HCT116 (cell line): ENCODE results near the gene ZNF584. TPM values are rescaled to one million over a fixed set of nuclear protein-coding genes. Genes with fewer than 3 reads are reported as not detected.

Experiments
- ATAC-seq: fragments of 200-7000 bp; cut with Tn5 transposase; 2 replicates; pipeline ENCODE4 v1.9.1; 2020; ENCODE audit warnings: mild to moderate bottlenecking, moderate library complexity
- BruUV-seq: library from RNA; stranded (reverse); fragments of 400-500 nt; replicated peaks from 2 replicates; lab custom pipeline; 2021; lab: Mats Ljungman, UMichigan
- CTCF ChIA-PET: fragments of 300-600 bp; sonication (Branson Sonifier 250); formaldehyde crosslinking; loops from one replicate; lab custom pipeline; 2021; ENCODE audit warnings: antibody characterized with exemption; lab: Charles Lee
- POLR2A ChIA-PET: fragments of 300-600, 350-600 bp; sonication (Branson Sonifier 250); formaldehyde crosslinking; loops from one replicate; lab custom pipeline; 2021; ENCODE audit warnings: antibody characterized with exemption; lab: Charles Lee
- RAD21 ChIA-PET, 2 experiments: fragments of 300-600 bp; sonication (Branson Sonifier 250); formaldehyde crosslinking; loops; one replicate each; lab custom pipeline; 2023; ENCODE audit warnings: low total read pairs in 2 of 2; ENCODE audit not compliant: uncharacterized antibody in 2 of 2, unreplicated experiment in 2 of 2, low non-redundant PET in 1 of 2; lab: Charles Lee
- DNase-seq: peaks from one replicate; pipeline ENCODE4 v3.0.0-alpha.2; 2010; ENCODE audit warnings: low read depth, low spot score
- H2AFZ ChIP-seq: fragments of 200-600 bp; shearing (Covaris generic), sonication (generic); 2 replicates; pipeline ENCODE4 v1.6.1; 2017; ENCODE audit warnings: low read depth, mixed run types, mixed read lengths, antibody characterized with exemption, low read length; ENCODE audit not compliant: poor library complexity, severe bottlenecking
- H3K27ac ChIP-seq: 2 replicates; pipeline ENCODE4 v1.5.1; 2012; ENCODE audit warnings: low read depth, low read length
- H3K27me3 ChIP-seq: fragments of 200-600 bp; sonication (generic); 2 replicates; pipeline ENCODE4 v1.6.1; 2016; ENCODE audit warnings: mixed run types, low read length, mixed read lengths; ENCODE audit not compliant: insufficient read depth
- H3K36me3 ChIP-seq, 2 experiments: fragments of 200-500 bp in 1 of 2; fragments of 200-600 bp in 1 of 2; sonication (Bioruptor generic) in 1 of 2; sonication (generic) in 1 of 2; 2 replicates each; pipeline versions ENCODE4 v1.5.1 to v1.6.1; 2014 to 2016; ENCODE audit warnings: low read length in 2 of 2, inconsistent platforms in 1 of 2, mixed read lengths in 1 of 2, mixed run types in 1 of 2; ENCODE audit not compliant: insufficient read depth in 2 of 2, control insufficient read depth in 1 of 2
- H3K4me1 ChIP-seq, 2 experiments: fragments of 200-600 bp in 1 of 2; sonication (generic) in 1 of 2; 2 replicates each; pipeline versions ENCODE4 v1.5.1 to v1.6.1; 2012 to 2017; ENCODE audit warnings: low read length in 2 of 2, inconsistent platforms in 1 of 2, mild to moderate bottlenecking in 1 of 2, mixed read lengths in 1 of 2, mixed run types in 1 of 2, moderate library complexity in 1 of 2; ENCODE audit not compliant: insufficient read depth in 2 of 2, control insufficient read depth in 1 of 2
- H3K4me2 ChIP-seq: fragments of 200-600 bp; sonication (generic); 2 replicates; pipeline ENCODE4 v1.6.1; 2017; ENCODE audit warnings: mixed run types, low read length, mixed read lengths
- H3K4me3 ChIP-seq, 2 experiments: fragments of 200-600 bp in 1 of 2; sonication (generic) in 1 of 2; replicated peaks in 1 of 2; 2 replicates each; pipeline ENCODE4 v1.5.1; 2011 to 2016; ENCODE audit warnings: low read length in 2 of 2, control low read depth in 1 of 2, low read depth in 1 of 2, mild to moderate bottlenecking in 1 of 2, mixed read lengths in 1 of 2, mixed run types in 1 of 2
- H3K79me2 ChIP-seq: fragments of 200-600 bp; sonication (generic); 2 replicates; pipeline ENCODE4 v1.6.1; 2017; ENCODE audit warnings: mild to moderate bottlenecking, mixed run types, low read length, moderate library complexity, mixed read lengths; ENCODE audit not compliant: insufficient read depth
- H3K9ac ChIP-seq: fragments of 200-600 bp; sonication (generic); 2 replicates; pipeline ENCODE4 v1.6.1; 2016; ENCODE audit warnings: low read length, mixed read lengths
- H3K9me2 ChIP-seq: fragments of 200-600 bp; sonication (generic), shearing (Covaris generic); 2 replicates; pipeline ENCODE4 v1.6.1; 2017; ENCODE audit warnings: mixed run types, mild to moderate bottlenecking, moderate library complexity; ENCODE audit not compliant: insufficient read depth
- H3K9me3 ChIP-seq, 2 experiments: fragments of 200-500 bp in 1 of 2; fragments of 200-600 bp in 1 of 2; sonication (Bioruptor generic) in 1 of 2; sonication (generic) in 1 of 2; 2 replicates each; pipeline ENCODE4 v1.6.1; 2014 to 2017; ENCODE audit warnings: low read length in 2 of 2, mixed read lengths in 2 of 2, inconsistent platforms in 1 of 2, low read depth in 1 of 2, mild to moderate bottlenecking in 1 of 2, mixed run types in 1 of 2, moderate library complexity in 1 of 2; ENCODE audit not compliant: control insufficient read depth in 1 of 2, insufficient read depth in 1 of 2
- H4K20me1 ChIP-seq: fragments of 200-600 bp; sonication (generic), shearing (Covaris generic); 2 replicates; pipeline ENCODE4 v1.6.1; 2017; ENCODE audit warnings: mixed run types, mild to moderate bottlenecking, moderate library complexity; ENCODE audit not compliant: insufficient read depth
- CBX3 ChIP-seq: IDR thresholded peaks from 2 replicates; pipeline ENCODE4 v1.6.1; 2012; ENCODE audit warnings: low read depth
- EGR1 ChIP-seq: IDR thresholded peaks from 2 replicates; pipeline ENCODE4 v1.6.1; 2012; ENCODE audit warnings: low read depth
- ELF1 ChIP-seq: IDR thresholded peaks from 2 replicates; pipeline ENCODE4 v1.6.1; 2012; ENCODE audit warnings: low read depth, borderline replicate concordance
- EZH2 ChIP-seq: fragments of 200-600 bp; sonication (generic); IDR thresholded peaks from 2 replicates; pipeline ENCODE4 v1.6.1; 2017; ENCODE audit warnings: antibody characterized with exemption, mixed run types
- EZH2phosphoT487 ChIP-seq: fragments of 200-600 bp; IDR thresholded peaks from 2 replicates; pipeline ENCODE4 v1.6.1; 2018; ENCODE audit warnings: antibody characterized with exemption, borderline replicate concordance
- FOSL1 ChIP-seq: IDR thresholded peaks from 2 replicates; pipeline ENCODE4 v1.6.1; 2012; ENCODE audit warnings: low read depth
- POLR2A ChIP-seq: IDR thresholded peaks from 2 replicates; pipeline ENCODE4 v1.7.0; 2011; ENCODE audit warnings: borderline replicate concordance; ENCODE audit not compliant: insufficient read depth, insufficient read length; ENCODE audit errors: extremely low read depth
- POLR2AphosphoS5 ChIP-seq: IDR thresholded peaks from 2 replicates; pipeline ENCODE4 v1.6.1; 2011; ENCODE audit warnings: mild to moderate bottlenecking, low read depth, low read length, moderate library complexity
- SIN3A ChIP-seq: IDR thresholded peaks from 2 replicates; pipeline ENCODE4 v1.6.1; 2012; ENCODE audit warnings: low read depth
- SP1 ChIP-seq: IDR thresholded peaks from 2 replicates; pipeline ENCODE4 v1.6.1; 2012; ENCODE audit warnings: low read depth
- SRF ChIP-seq: IDR thresholded peaks from 2 replicates; pipeline ENCODE4 v1.6.1; 2012; ENCODE audit warnings: low read depth
- TCF7L2 ChIP-seq: IDR thresholded peaks from 2 replicates; pipeline ENCODE4 v1.7.0; 2011; ENCODE audit warnings: borderline replicate concordance, inconsistent platforms; ENCODE audit not compliant: insufficient read depth, insufficient read length; ENCODE audit errors: extremely low read depth
- YY1 ChIP-seq: IDR thresholded peaks from 2 replicates; pipeline ENCODE4 v1.6.1; 2011; ENCODE audit warnings: low read length, low read depth, moderate library complexity, mild to moderate bottlenecking; ENCODE audit not compliant: insufficient replicate concordance; ENCODE audit errors: extremely low read depth
- ZFX ChIP-seq: fragments of 450-650 bp; IDR thresholded peaks from 2 replicates; pipeline ENCODE4 v1.6.1; 2017
- intact Hi-C: fragments of 100-400 bp; cut with micrococcal nuclease; formaldehyde crosslinking; loops from 2 replicates; pipeline ENCODE4 v1.10.0; 2022
- microRNA-seq: library from miRNA; unstranded; fragments of <30 nt; microRNA quantifications from one replicate; pipeline ENCODE4, GENCODE V29; 2016; ENCODE audit warnings: borderline number of aligned reads
- total RNA-seq: library from RNA; stranded (reverse); gene quantifications from one replicate; pipeline ENCODE4 v1.2.1, GENCODE V29; 2021; ENCODE audit not compliant: unreplicated experiment
- TF ChIP-seq, protein P1 (sequence below): IDR thresholded peaks from 2 replicates; pipeline ENCODE4 v1.6.1; 2011; ENCODE audit warnings: mild to moderate bottlenecking, low read length, moderate library complexity; ENCODE audit not compliant: insufficient replicate concordance; ENCODE audit errors: extremely low read depth
- TF ChIP-seq, protein P2 (sequence below): IDR thresholded peaks from 2 replicates; pipeline ENCODE4 v1.6.1; 2012

Gene ZNF584
- total RNA-seq, 1 experiment from 2014 or later: 25.8 TPM

GRCh38 chr19:58466760-58467589 is 58.5 kb downstream of the ZNF584 start, which contains the start of gene ZNF324:
TSS of gene ZNF324 (plus strand) at chr19:58467080. CDS start at chr19:58469186, 2,106 bp downstream.
- intact Hi-C loops: loop anchor here (1.0 kb wide), 1 partner anchor 59 kb away; the partner anchor contains the start of gene ZNF584
- CTCF ChIA-PET: interaction anchor here (1.0 kb wide), 1 partner anchor 9 kb away, joined by 3 read pairs; the partner anchor contains the start of gene ZNF446
- Histone ChIP-seq H4K20me1 (no peaks in the 10 kb centered on the region), H2AFZ (no peak within 1 kb of the TSS), H3K9me3 (no peaks in the 10 kb centered on the region), H3K27me3 (no peaks in the 10 kb centered on the region), H3K9ac (peak within 1 kb of the TSS; percentile 74), H3K4me3 (peak within 1 kb of the TSS; percentile 77 to 80), H3K79me2 (peaks cover 16% of the 10 kb centered on the region; the same call in 1 of the 2 replicates), H3K4me2 (peak within 1 kb of the TSS; percentile 70), H3K4me1 (peaks cover 2 to 12% of the 10 kb centered on the region in 2 experiments; a peak in 2 of 4 replicates), H3K9me2 (no peaks in the 10 kb centered on the region), H3K27ac (peak within 1 kb of the TSS; percentile 70), H3K36me3 (peaks cover 4 to 5% of the 10 kb centered on the region in 2 experiments; a peak in 2 of 4 replicates)
- BruUV-seq: no TSS peak
- DNase-seq (peak; percentile 93), ATAC-seq (peak; percentile 90)
- POLR2A ChIA-PET: interaction anchor here (0.8 kb wide), 1 partner anchor 15 kb away, joined by 4 read pairs; no protein-coding TSS in a partner anchor
- peak; percentile 83 for TF ChIP-seq SP1
- peak; percentile 61 for TF ChIP-seq SRF
- 0 out of 2 replicates have a peak, but pooled peaks have one; percentile 60 for TF ChIP-seq SIN3A
- no peak for TF ChIP-seq EZH2
- TF ChIP-seq EZH2phosphoT487: no peak
- peak; percentile 54; the same call in 1 of the 2 replicates for TF ChIP-seq ZFX
- peak; percentile 74 for TF ChIP-seq TCF7L2
- TF ChIP-seq, protein P1, sequence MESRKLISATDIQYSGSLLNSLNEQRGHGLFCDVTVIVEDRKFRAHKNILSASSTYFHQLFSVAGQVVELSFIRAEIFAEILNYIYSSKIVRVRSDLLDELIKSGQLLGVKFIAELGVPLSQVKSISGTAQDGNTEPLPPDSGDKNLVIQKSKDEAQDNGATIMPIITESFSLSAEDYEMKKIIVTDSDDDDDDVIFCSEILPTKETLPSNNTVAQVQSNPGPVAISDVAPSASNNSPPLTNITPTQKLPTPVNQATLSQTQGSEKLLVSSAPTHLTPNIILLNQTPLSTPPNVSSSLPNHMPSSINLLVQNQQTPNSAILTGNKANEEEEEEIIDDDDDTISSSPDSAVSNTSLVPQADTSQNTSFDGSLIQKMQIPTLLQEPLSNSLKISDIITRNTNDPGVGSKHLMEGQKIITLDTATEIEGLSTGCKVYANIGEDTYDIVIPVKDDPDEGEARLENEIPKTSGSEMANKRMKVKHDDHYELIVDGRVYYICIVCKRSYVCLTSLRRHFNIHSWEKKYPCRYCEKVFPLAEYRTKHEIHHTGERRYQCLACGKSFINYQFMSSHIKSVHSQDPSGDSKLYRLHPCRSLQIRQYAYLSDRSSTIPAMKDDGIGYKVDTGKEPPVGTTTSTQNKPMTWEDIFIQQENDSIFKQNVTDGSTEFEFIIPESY: no peak
- 0 out of 2 replicates have a peak, but pooled peaks have one; percentile 32 for TF ChIP-seq CBX3
- TF ChIP-seq YY1: peak; percentile 22
- TF ChIP-seq, protein P2, sequence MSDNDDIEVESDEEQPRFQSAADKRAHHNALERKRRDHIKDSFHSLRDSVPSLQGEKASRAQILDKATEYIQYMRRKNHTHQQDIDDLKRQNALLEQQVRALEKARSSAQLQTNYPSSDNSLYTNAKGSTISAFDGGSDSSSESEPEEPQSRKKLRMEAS: peak; percentile 78
- peak; percentile 89 for TF ChIP-seq ELF1
- peak; percentile 36; the same call in 1 of the 2 replicates for TF ChIP-seq EGR1
- no peak for TF ChIP-seq FOSL1
- TF ChIP-seq POLR2A: no peak
- peak; percentile 66 for TF ChIP-seq POLR2AphosphoS5
- RAD21 ChIA-PET: no interaction called here

Small RNA genes within 50 kb of the gene (microRNA-seq; reads per million reads assigned to microRNA genes)
- gene MIR4754: not detected

Other genes with a start within 250 kb of the ZNF584 start
- 7.8 TPM for gene ZNF274, start 225.6 kb upstream of the ZNF584 start, total RNA-seq
- gene ZNF544, start 179.7 kb upstream of the ZNF584 start, total RNA-seq: 46.3 TPM
- gene ZNF8, start 129.7 kb upstream of the ZNF584 start, total RNA-seq: 6.4 TPM
- gene ERVK3-1, start 103.3 kb upstream of the ZNF584 start, total RNA-seq: 28.1 TPM
- 4.6 TPM for gene ZSCAN22, start 81.7 kb upstream of the ZNF584 start, total RNA-seq
- 1.2 TPM for gene A1BG, start 55.2 kb upstream of the ZNF584 start, total RNA-seq
- 5.1 TPM for gene ZNF497, start 45.9 kb upstream of the ZNF584 start, total RNA-seq
- gene ZNF837, start 27.6 kb upstream of the ZNF584 start, total RNA-seq: 3.2 TPM
- 1,982 TPM for gene RPS5, start 21.4 kb upstream of the ZNF584 start, total RNA-seq
- gene RNF225, start 13.0 kb upstream of the ZNF584 start, total RNA-seq: 1.2 TPM
- gene ZNF132, start 31.5 kb downstream of the ZNF584 start, total RNA-seq: not detected
- 9.4 TPM for gene ZNF324B, start 43.0 kb downstream of the ZNF584 start, total RNA-seq
- 11.3 TPM for gene ZNF324, start 58.4 kb downstream of the ZNF584 start, total RNA-seq
- 6.5 TPM for gene ZNF446, start 67.7 kb downstream of the ZNF584 start, total RNA-seq
- gene SLC27A5, start 103.3 kb downstream of the ZNF584 start, total RNA-seq: 27.1 TPM
- gene ZBTB45, start 111.2 kb downstream of the ZNF584 start, total RNA-seq: 12.0 TPM
- 908 TPM for gene TRIM28, start 135.4 kb downstream of the ZNF584 start, total RNA-seq
- 125 TPM for gene CHMP2A, start 146.5 kb downstream of the ZNF584 start, total RNA-seq
- 120 TPM for gene UBE2M, start 150.0 kb downstream of the ZNF584 start, total RNA-seq
- gene MZF1, start 164.7 kb downstream of the ZNF584 start, total RNA-seq: 33.0 TPM